Ishikawa (cell line): ENCODE results near the gene MIF4GD.

Source experiments
- CEBPB ChIP-seq: IDR thresholded peaks from 2 replicates; pipeline ENCODE4 v1.6.1; 2012
- CREB1 ChIP-seq: IDR thresholded peaks from 2 replicates; pipeline ENCODE4 v1.6.1; 2012; ENCODE audit warnings: low read depth
- EGR1 ChIP-seq: IDR thresholded peaks from 2 replicates; pipeline ENCODE4 v1.6.1; 2012
- EP300 ChIP-seq: IDR thresholded peaks from 2 replicates; pipeline ENCODE4 v1.6.1; 2012; ENCODE audit warnings: borderline replicate concordance
- FOXM1 ChIP-seq: IDR thresholded peaks from 2 replicates; pipeline ENCODE4 v1.6.1; 2012; ENCODE audit warnings: low read depth, borderline replicate concordance
- MAX ChIP-seq: IDR thresholded peaks from 2 replicates; pipeline ENCODE4 v1.6.1; 2012
- NFIC ChIP-seq: IDR thresholded peaks from 2 replicates; pipeline ENCODE4 v1.6.1; 2012
- RAD21 ChIP-seq: IDR thresholded peaks from 2 replicates; pipeline ENCODE4 v1.6.1; 2012; ENCODE audit warnings: low read depth
- REST ChIP-seq: IDR thresholded peaks from 2 replicates; pipeline ENCODE4 v1.6.1; 2012; ENCODE audit warnings: low read depth, mild to moderate bottlenecking
- TAF1 ChIP-seq: IDR thresholded peaks from 2 replicates; pipeline ENCODE4 v1.6.1; 2012; ENCODE audit warnings: low read depth, mild to moderate bottlenecking
- TEAD4 ChIP-seq: IDR thresholded peaks from 2 replicates; pipeline ENCODE4 v1.6.1; 2012
- USF1 ChIP-seq: IDR thresholded peaks from 2 replicates; pipeline ENCODE4 v1.6.1; 2012
- ZBTB7A ChIP-seq: IDR thresholded peaks from 2 replicates; pipeline ENCODE4 v1.6.1; 2012; ENCODE audit warnings: low read depth

- TF ChIP-seq RAD21 = no peak
- TF ChIP-seq REST = no peak
- no peak for TF ChIP-seq EP300
- TF ChIP-seq FOXM1 = no peak
- no peak for TF ChIP-seq USF1
- TF ChIP-seq MAX = no peak
- no peak for TF ChIP-seq TEAD4
- TF ChIP-seq NFIC = no peak
- no peak for TF ChIP-seq EGR1
- TF ChIP-seq ZBTB7A = no peak
- TF ChIP-seq TAF1 = no peak
- no peak for TF ChIP-seq CREB1
- TF ChIP-seq CEBPB = no peak
These were observed 46.0 kb downstream of the MIF4GD start for GRCh38 chr17:75225016-75225415.
